B cell (primary cell): Measurements from ENCODE around the gene ADK. TPM values are rescaled to one million over a fixed set of nuclear protein-coding genes. Genes with fewer than 3 reads are reported as not detected.
"Not testable (repeated sequence)": the region's sequence is repeated elsewhere in the genome, so short reads cannot be mapped to it uniquely, and the experiment has no call there.

Experiments
- ATAC-seq: fragments of 200-7000 bp; cut with Tn5 transposase; one replicate; pipeline ENCODE4 v1.10.0; 2021; ENCODE audit warnings: low read depth, mild to moderate bottlenecking, moderate number of reproducible peaks, moderate library complexity
- CTCF ChIA-PET: fragments of 350-600 bp; sonication (Branson Sonifier 250); formaldehyde crosslinking; loops from one replicate; lab custom pipeline; 2021; ENCODE audit warnings: antibody characterized with exemption, inconsistent platforms; lab: Charles Lee
- POLR2A ChIA-PET: fragments of 350-600 bp; sonication (Branson Sonifier 250); formaldehyde crosslinking; loops from one replicate; lab custom pipeline; 2021; ENCODE audit warnings: antibody characterized with exemption; lab: Charles Lee
- DNase-seq: peaks from one replicate; pipeline ENCODE4 v3.0.0; 2013
- H2AFZ ChIP-seq: 2 replicates; pipeline ENCODE4 v1.6.1; 2012; ENCODE audit warnings: mild to moderate bottlenecking, low read depth, low read length; ENCODE audit not compliant: insufficient read depth, poor library complexity, severe bottlenecking
- H3K27ac ChIP-seq, 2 donors: 1 replicate in 1 of 2; 2 replicates in 1 of 2; pipeline ENCODE4 v1.5.1; 2012 to 2013; ENCODE audit warnings: low read length in 2 of 2, mild to moderate bottlenecking in 2 of 2, moderate library complexity in 1 of 2
- H3K27me3 ChIP-seq, 4 experiments: fragments of 200-600 bp in 1 of 4; sonication (generic) in 1 of 4; replicated peaks in 1 of 4; 1 replicate in 2 of 4; 2 replicates in 2 of 4; pipeline versions ENCODE4 v1.6.1 to v1.7.0; 2013 to 2016; ENCODE audit warnings: low read length in 3 of 4, mild to moderate bottlenecking in 2 of 4, mixed read lengths in 1 of 4, moderate library complexity in 1 of 4; ENCODE audit not compliant: insufficient read depth in 4 of 4, control insufficient read depth in 3 of 4; ENCODE audit errors: control extremely low read depth in 1 of 4
- H3K36me3 ChIP-seq, 2 experiments: replicated peaks in 1 of 2; 1 replicate in 1 of 2; 2 replicates in 1 of 2; pipeline versions ENCODE4 v1.6.1 to v1.7.1; 2013; ENCODE audit warnings: low read length in 1 of 2; ENCODE audit not compliant: insufficient read depth in 2 of 2, control insufficient read depth in 1 of 2; ENCODE audit errors: control extremely low read depth in 1 of 2, extremely low read depth in 1 of 2
- H3K4me1 ChIP-seq, 2 donors: fragments of 200-600 bp in 1 of 2; sonication (generic) in 1 of 2; 1 replicate in 1 of 2; 2 replicates in 1 of 2; pipeline versions ENCODE4 v1.5.1 to v1.6.1; 2013 to 2017; ENCODE audit warnings: low read length in 2 of 2; ENCODE audit not compliant: control insufficient read depth in 2 of 2, insufficient read depth in 2 of 2
- H3K4me2 ChIP-seq: replicated peaks from 2 replicates; pipeline ENCODE3; 2012; ENCODE audit warnings: mild to moderate bottlenecking, low read depth, low read length; ENCODE audit not compliant: poor library complexity, severe bottlenecking
- H3K4me3 ChIP-seq, 5 experiments: fragments of 200-600 bp in 1 of 5; sonication (generic) in 1 of 5; 1 replicate in 3 of 5; 2 replicates in 2 of 5; pipeline versions ENCODE4 v1.5.1 to v1.7.0; 2011 to 2016; ENCODE audit warnings: low read length in 4 of 5, mild to moderate bottlenecking in 4 of 5, low read depth in 2 of 5, control low read depth in 1 of 5, moderate library complexity in 1 of 5; ENCODE audit not compliant: insufficient read depth in 1 of 5; ENCODE audit errors: control extremely low read depth in 1 of 5, extremely low read depth in 1 of 5
- H3K79me2 ChIP-seq: fragments of 200-600 bp; sonication (generic); one replicate; pipeline ENCODE4 v1.6.0; 2016; ENCODE audit warnings: low read length; ENCODE audit not compliant: control insufficient read depth, insufficient read depth
- H3K9ac ChIP-seq: fragments of 200-600 bp; sonication (generic); 2 replicates; pipeline ENCODE4 v1.6.1; 2017; ENCODE audit warnings: mild to moderate bottlenecking, low read length, moderate library complexity
- H3K9me3 ChIP-seq, 3 donors: one replicate each; pipeline versions ENCODE4 v1.6.1 to v1.7.1; 2013; ENCODE audit warnings: low read length in 2 of 3; ENCODE audit not compliant: control insufficient read depth in 2 of 3, insufficient read depth in 1 of 3; ENCODE audit errors: control extremely low read depth in 1 of 3
- H4K20me1 ChIP-seq: 2 replicates; pipeline ENCODE4 v1.6.0; 2012; ENCODE audit warnings: mild to moderate bottlenecking, low read length; ENCODE audit not compliant: insufficient read depth, control insufficient read depth, poor library complexity, severe bottlenecking
- H3K27ac Mint-ChIP-seq: one replicate; pipeline ENCODE4 v1.8.0; 2021; ENCODE audit warnings: mixed read lengths
- H3K27me3 Mint-ChIP-seq: one replicate; pipeline ENCODE4 v1.8.0; 2021; ENCODE audit warnings: mixed read lengths
- H3K4me1 Mint-ChIP-seq: one replicate; pipeline ENCODE4 v1.8.0; 2021; ENCODE audit warnings: mixed read lengths
- H3K4me3 Mint-ChIP-seq: one replicate; pipeline ENCODE4 v1.8.0; 2021; ENCODE audit warnings: mixed read lengths
- H3K9me3 Mint-ChIP-seq: one replicate; pipeline ENCODE4 v1.8.0; 2022; ENCODE audit warnings: mixed read lengths; ENCODE audit not compliant: insufficient read depth
- CTCF ChIP-seq: fragments of 200-600 bp; IDR thresholded peaks from one replicate; pipeline ENCODE4 v1.8.0; 2022; ENCODE audit warnings: antibody characterized with exemption, mild to moderate bottlenecking
- EZH2 ChIP-seq: IDR thresholded peaks from 2 replicates; pipeline ENCODE4 v1.6.1; 2012; ENCODE audit warnings: borderline replicate concordance, low read depth, mild to moderate bottlenecking, moderate library complexity, low read length; ENCODE audit not compliant: insufficient read depth, poor library complexity, severe bottlenecking
- WGBS: methylation state at CpG from one replicate; pipeline ENCODE4 v1.1.5; 2013; ENCODE audit warnings: missing lambda C conversion rate; ENCODE audit not compliant: insufficient coverage; 5-methylcytosine and 5-hydroxymethylcytosine counted together
- intact Hi-C: fragments of 100-400 bp; cut with micrococcal nuclease; formaldehyde crosslinking; loops from one replicate; pipeline ENCODE4 v1.10.0; 2022
- polyA plus RNA-seq: library from polyadenylated mRNA; depleted of rRNA; stranded (reverse); fragments of >200 nt; gene quantifications from 2 replicates; pipeline ENCODE4 v1.2.3, GENCODE V29; 2012
- total RNA-seq, 2 donors: library from RNA; stranded (reverse); fragments of 120-200 nt in 1 of 2; gene quantifications; 1 replicate in 1 of 2; 2 replicates in 1 of 2; pipeline versions ENCODE4 v1.2.3 to v1.2.4, GENCODE V29; 2013 to 2022

Gene ADK
- total and polyA plus RNA-seq, 2 donors (not counting 1 experiment from before 2014, with no cell fraction given): 37.2 to 52.6 TPM

DNA sequence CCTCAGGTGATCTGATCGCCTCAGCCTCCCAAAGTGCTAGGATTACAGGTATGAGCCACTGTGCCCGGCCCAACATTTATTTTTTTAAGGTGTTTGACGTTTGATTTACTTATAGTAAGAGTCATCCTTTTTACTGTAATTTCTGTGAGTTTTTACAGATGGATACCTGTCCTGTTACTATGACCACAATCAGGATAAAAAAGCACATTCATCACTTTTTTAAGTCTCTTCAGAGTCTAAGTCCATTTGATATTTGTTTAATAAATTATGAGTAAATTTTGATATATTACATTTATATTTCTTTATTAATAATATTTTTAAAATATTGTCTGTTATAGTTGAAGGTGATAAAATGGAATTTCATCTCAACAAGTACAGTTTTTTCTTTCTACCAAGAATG is 374.9 kb downstream of the ADK start:
- DNase-seq (no peak), ATAC-seq (no peak)
- Histone ChIP-seq H3K36me3 (peaks cover under 1 to 9% of the 10 kb centered on the region in 2 experiments), H3K4me3 (no peak overlapping the region), H3K9me3 (no peaks in the 10 kb centered on the region), H3K4me2 (no peak overlapping the region), H3K4me1 (no peaks in the 10 kb centered on the region), H2AFZ (no peak overlapping the region), H3K27ac (no peak overlapping the region), H4K20me1 (peaks cover 4% of the 10 kb centered on the region), H3K9ac (no peak overlapping the region), H3K79me2 (peaks cover 3% of the 10 kb centered on the region), H3K27me3 (no peaks in the 10 kb centered on the region)
- POLR2A ChIA-PET: no interaction called here
- H3K27ac Mint-ChIP-seq: no peak overlapping the region
- H3K4me1 Mint-ChIP-seq: no peaks in the 10 kb centered on the region
- CTCF ChIA-PET: no interaction called here
- no peaks in the 10 kb centered on the region for H3K27me3 Mint-ChIP-seq
- TF ChIP-seq EZH2: no peak
- no peak for TF ChIP-seq CTCF
- no peak overlapping the region for H3K4me3 Mint-ChIP-seq
- H3K9me3 Mint-ChIP-seq: no peaks in the 10 kb centered on the region
- 100% methylated on average over 1 of the region's 3 CpGs for WGBS
- intact Hi-C loops: no loop called here

DNA sequence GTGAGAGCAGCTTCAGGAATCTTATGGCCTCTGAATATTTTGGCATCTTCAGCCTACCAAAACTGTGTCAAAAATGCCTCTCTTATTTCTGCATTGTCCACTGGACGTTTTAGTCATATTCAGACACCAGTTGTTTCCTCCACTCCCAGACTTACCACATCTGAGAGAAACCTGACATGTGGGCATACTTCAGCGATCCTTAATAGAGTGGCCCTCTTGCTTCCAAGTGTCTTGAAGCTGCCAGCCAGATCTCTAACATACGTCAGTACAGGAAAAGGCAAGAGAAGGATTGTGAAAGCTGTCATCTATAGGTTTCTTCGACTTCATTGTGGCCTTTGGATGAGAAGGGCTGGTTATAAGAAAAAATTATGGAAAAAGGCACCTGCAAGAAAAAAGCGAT is 376.6 kb downstream of the ADK start:
- CTCF ChIA-PET, ATAC-seq: not testable (repeated sequence)

More for the DNA sequence above, 376.6 kb downstream of the ADK start:
- H3K4me1 ChIP-seq, H3K36me3 ChIP-seq, H3K4me1 Mint-ChIP-seq, H3K27ac ChIP-seq, DNase-seq, H3K27me3 Mint-ChIP-seq, H3K27me3 ChIP-seq, H3K9me3 Mint-ChIP-seq, H3K27ac Mint-ChIP-seq, intact Hi-C loops, H2AFZ ChIP-seq, H3K4me2 ChIP-seq, H3K9me3 ChIP-seq, H3K4me3 Mint-ChIP-seq, H4K20me1 ChIP-seq, H3K4me3 ChIP-seq, H3K9ac ChIP-seq, H3K79me2 ChIP-seq: not testable (repeated sequence)
- POLR2A ChIA-PET: interaction anchor here (0.7 kb wide), 1 partner anchor 8 kb away, joined by 3 read pairs; no protein-coding TSS in a partner anchor
- WGBS: 79% methylated on average over 4 of the region's 5 CpGs
